GM12878 (cell line): ENCODE data around the gene CCIN. TPM values are rescaled to one million over a fixed set of nuclear protein-coding genes. Genes with fewer than 3 reads are reported as not detected.

Experiments
- ATAC-seq: fragments of 200-7000 bp; cut with Tn5 transposase; 3 replicates; pipeline ENCODE4 v1.9.1; 2020; ENCODE audit warnings: mild to moderate bottlenecking, moderate library complexity
- BruUV-seq: library from RNA; stranded (reverse); fragments of 400-500 nt; replicated peaks from 2 replicates; lab custom pipeline; 2021; lab: Mats Ljungman, UMichigan
- CTCF ChIA-PET: fragments of 300-600 bp; sonication (Branson Sonifier 250); formaldehyde crosslinking; extraction: SDS; loops from one replicate; lab custom pipeline; 2021; ENCODE audit warnings: inconsistent platforms; lab: Yijun Ruan, JAX
- POLR2A ChIA-PET: fragments of 350-600 bp; formaldehyde crosslinking; extraction: SDS; loops from one replicate; lab custom pipeline; 2021; ENCODE audit warnings: inconsistent platforms; lab: Charles Lee
- RAD21 ChIA-PET: fragments of 300-600 bp; sonication (Branson Sonifier 250); formaldehyde crosslinking; loops from one replicate; lab custom pipeline; 2023; ENCODE audit warnings: antibody characterized with exemption; ENCODE audit not compliant: unreplicated experiment; lab: Charles Lee
- SMC1A ChIA-PET: fragments of 300-600 bp; sonication (Branson Sonifier 250); formaldehyde crosslinking; loops from one replicate; lab custom pipeline; 2023; ENCODE audit not compliant: unreplicated experiment, uncharacterized antibody; lab: Charles Lee
- DNase-seq: peaks from one replicate; pipeline ENCODE4 v3.0.0-alpha.2; 2011; ENCODE audit warnings: low read depth, low spot score
- FAIRE-seq: peaks from 3 replicates; lab custom pipeline; 2011; peaks lifted over from hg19 to GRCh38; lab: Jason Lieb, UNC
- H2AFZ ChIP-seq: 2 replicates; pipeline ENCODE4 v1.6.0; 2011; ENCODE audit warnings: low read depth, low read length, control low read depth; ENCODE audit not compliant: control insufficient read depth
- H3K27ac ChIP-seq: 2 replicates; pipeline ENCODE4 v1.5.1; 2011; ENCODE audit warnings: control low read depth; ENCODE audit not compliant: control insufficient read depth, insufficient read depth
- H3K27me3 ChIP-seq, 2 experiments: replicated peaks in 1 of 2; 2 replicates each; pipeline versions ENCODE4 v1.6.0 to v1.6.1; 2011; ENCODE audit warnings: low read length in 1 of 2; ENCODE audit not compliant: control insufficient read depth in 2 of 2, insufficient read depth in 2 of 2
- H3K36me3 ChIP-seq, 2 experiments: 2 replicates each; pipeline ENCODE4 v1.5.1; 2011; ENCODE audit warnings: low read length in 1 of 2; ENCODE audit not compliant: control insufficient read depth in 2 of 2, insufficient read depth in 2 of 2
- H3K4me1 ChIP-seq: 2 replicates; pipeline ENCODE4 v1.6.1; 2011; ENCODE audit warnings: mild to moderate bottlenecking, low read length, moderate library complexity, mixed read lengths; ENCODE audit not compliant: control insufficient read depth, insufficient read depth
- H3K4me2 ChIP-seq: 2 replicates; pipeline ENCODE4 v1.6.0; 2011; ENCODE audit warnings: control low read depth; ENCODE audit not compliant: control insufficient read depth, insufficient read depth
- H3K4me3 ChIP-seq: fragments of 200-600 bp; sonication (generic); 2 replicates; pipeline ENCODE4 v1.5.1; 2016
- H3K79me2 ChIP-seq: 2 replicates; pipeline ENCODE4 v1.6.0; 2011; ENCODE audit warnings: low read length; ENCODE audit not compliant: control insufficient read depth, insufficient read depth
- H3K9ac ChIP-seq: 2 replicates; pipeline ENCODE4 v1.8.0; 2011; ENCODE audit warnings: low read length, control low read depth, mixed read lengths; ENCODE audit not compliant: control insufficient read depth, insufficient read depth
- H3K9me3 ChIP-seq: replicated peaks from 3 replicates; pipeline ENCODE4 v1.5.1; 2011; ENCODE audit warnings: mild to moderate bottlenecking, low read length; ENCODE audit not compliant: control insufficient read depth, insufficient read depth
- H4K20me1 ChIP-seq: 2 replicates; pipeline ENCODE4 v1.6.0; 2011; ENCODE audit not compliant: control insufficient read depth, insufficient read depth
- CBX5 ChIP-seq: sonication (generic); IDR thresholded peaks from 2 replicates; pipeline ENCODE4 v1.6.1; 2016; ENCODE audit warnings: low read depth, moderate library complexity, mild to moderate bottlenecking, inconsistent platforms
- CHD4 ChIP-seq: fragments of 200-600 bp; sonication (generic); IDR thresholded peaks from 2 replicates; pipeline ENCODE4 v1.6.1; 2016; ENCODE audit warnings: mild to moderate bottlenecking
- EED ChIP-seq: sonication (generic); IDR thresholded peaks from 2 replicates; pipeline ENCODE4 v1.6.1; 2016; ENCODE audit warnings: antibody characterized with exemption, low read depth
- EGR1 ChIP-seq, 2 experiments: IDR thresholded peaks; 1 replicate in 1 of 2; 2 replicates in 1 of 2; pipeline ENCODE4 v1.6.1; 2011 to 2012; ENCODE audit warnings: low read depth in 2 of 2, low read length in 2 of 2, borderline replicate concordance in 1 of 2, mild to moderate bottlenecking in 1 of 2, moderate library complexity in 1 of 2
- JUNB ChIP-seq: IDR thresholded peaks from 2 replicates; pipeline ENCODE4 v1.6.1; 2016; ENCODE audit warnings: antibody characterized with exemption, mild to moderate bottlenecking
- PAX5 ChIP-seq: IDR thresholded peaks from 2 replicates; pipeline ENCODE4 v1.6.1; 2011; ENCODE audit warnings: low read depth, low read length, borderline replicate concordance
- POLR2AphosphoS2 ChIP-seq: IDR thresholded peaks from 2 replicates; pipeline ENCODE4 v1.6.1; 2011; ENCODE audit warnings: low read depth, mild to moderate bottlenecking, low read length, improper control_type of control experiment, moderate library complexity
- SIX5 ChIP-seq: IDR thresholded peaks from 2 replicates; pipeline ENCODE4 v1.6.1; 2011; ENCODE audit warnings: mild to moderate bottlenecking, low read depth, low read length, moderate library complexity; ENCODE audit not compliant: severe bottlenecking
- WGBS: methylation state at CpG from one replicate; pipeline ENCODE4 v1.1.6; 2016; ENCODE audit warnings: low lambda C conversion rate; ENCODE audit not compliant: insufficient replicate concordance, insufficient coverage; ENCODE audit errors: missing lambda C conversion rate; 5-methylcytosine and 5-hydroxymethylcytosine counted together
- in situ Hi-C: fragments of 300-500 bp; cut with MboI; formaldehyde crosslinking; loops from 9 replicates; pipeline ENCODE4 v1.14.3; 2018; ENCODE audit warnings: mixed read lengths
- intact Hi-C: fragments of 100-400 bp; cut with micrococcal nuclease; formaldehyde crosslinking; loops from one replicate; pipeline ENCODE4 v1.14.2; 2022; ENCODE audit not compliant: unreplicated experiment
- polyA plus RNA-seq, 11 experiments: library from polyadenylated mRNA; depleted of rRNA in 4 of 11; unstranded in 6 of 11; stranded (reverse) in 5 of 11; fragments of >200 nt; fragmentation: Nextera tagmentation in 4 of 11; fragmentation: Illumina TruSeq in 1 of 11; extraction: Ambion mirVana in 4 of 11; extraction: Trizol in 1 of 11; gene quantifications; 1 replicate in 1 of 11; 2 replicates in 10 of 11; pipeline versions ENCODE4 v1.2.1 to v1.2.3, GENCODE V29; 2011 to 2016; ENCODE audit warnings: inconsistent platforms in 2 of 11, missing spikeins in 2 of 11, low read depth in 1 of 11
- total RNA-seq, 4 experiments: library from RNA; depleted of rRNA in 3 of 4; stranded (reverse); fragments of >200 nt in 3 of 4; fragmentation: Illumina TruSeq in 1 of 4; extraction: Trizol in 1 of 4; gene quantifications; 2 replicates each; pipeline versions ENCODE4 v1.2.1 to v1.2.3, GENCODE V29; 2013 to 2021
- TF ChIP-seq, protein P1 (sequence below): fragments of 450-650 bp; IDR thresholded peaks from 2 replicates; pipeline ENCODE4 v1.6.1; 2016; ENCODE audit warnings: mild to moderate bottlenecking, moderate library complexity, borderline replicate concordance
- TF ChIP-seq, protein P2 (sequence below): fragments of 450-650 bp; IDR thresholded peaks from 2 replicates; pipeline ENCODE4 v1.6.1; 2017; ENCODE audit warnings: mild to moderate bottlenecking, low read depth, inconsistent platforms; ENCODE audit not compliant: poor library complexity, severe bottlenecking
- TF ChIP-seq, protein P3 (sequence below): fragments of 450-650 bp; IDR thresholded peaks from 2 replicates; pipeline ENCODE4 v1.6.1; 2017; ENCODE audit warnings: borderline replicate concordance

Gene CCIN
- total and polyA plus RNA-seq, 10 of the 15 experiments (the other 5 are each of a cell fraction or from before 2014, with no cell fraction given): not detected

DNA sequence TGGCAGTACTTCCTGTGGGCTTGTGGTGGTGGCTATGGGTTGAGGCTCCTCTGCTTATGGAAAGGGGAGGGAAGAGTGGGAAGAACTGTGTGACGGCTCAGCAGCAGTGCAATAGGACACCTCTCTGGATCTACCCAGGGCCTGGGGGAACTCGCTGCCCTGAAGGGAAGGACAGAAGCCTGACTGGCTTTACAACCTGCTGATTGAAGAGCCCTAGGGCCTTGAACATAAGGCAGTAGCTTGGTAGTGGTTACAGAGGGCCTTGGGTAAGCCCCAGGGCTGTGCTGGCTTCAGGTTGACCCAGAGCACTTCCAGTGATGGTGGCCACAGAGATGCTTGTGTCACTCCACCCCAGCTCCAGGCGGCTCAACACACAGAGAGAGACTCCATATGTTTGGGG, 5.5 kb downstream of the CCIN start:
- in situ Hi-C loops: no loop called here
- no TSS peak for BruUV-seq

More for the DNA sequence above, 5.5 kb downstream of the CCIN start:
- Histone ChIP-seq H3K4me3 (no peak overlapping the region), H3K27ac (no peak overlapping the region), H3K4me1 (no peaks in the 10 kb centered on the region), H3K9ac (no peak overlapping the region), H3K27me3 (no peaks in the 10 kb centered on the region; a peak in 2 of 4 replicates), H3K9me3 (no peaks in the 10 kb centered on the region), H3K36me3 (no peaks in the 10 kb centered on the region), H3K79me2 (no peaks in the 10 kb centered on the region), H3K4me2 (no peak overlapping the region), H2AFZ (no peak overlapping the region; the same call in 1 of the 2 replicates), H4K20me1 (no peaks in the 10 kb centered on the region)
- ChIA-PET SMC1A (no interaction called here), RAD21 (no interaction called here), POLR2A (no interaction called here), CTCF (no interaction called here)
- FAIRE-seq: no peak
- whole genome bisulfite sequencing: 25% methylated on average over 3 of the region's 3 CpGs
- no peak for ATAC-seq
- DNase-seq: no peak
- intact Hi-C loops: no loop called here
- TF ChIP-seq EED: no peak
- no peak for TF ChIP-seq CHD4
- TF ChIP-seq, protein P1, sequence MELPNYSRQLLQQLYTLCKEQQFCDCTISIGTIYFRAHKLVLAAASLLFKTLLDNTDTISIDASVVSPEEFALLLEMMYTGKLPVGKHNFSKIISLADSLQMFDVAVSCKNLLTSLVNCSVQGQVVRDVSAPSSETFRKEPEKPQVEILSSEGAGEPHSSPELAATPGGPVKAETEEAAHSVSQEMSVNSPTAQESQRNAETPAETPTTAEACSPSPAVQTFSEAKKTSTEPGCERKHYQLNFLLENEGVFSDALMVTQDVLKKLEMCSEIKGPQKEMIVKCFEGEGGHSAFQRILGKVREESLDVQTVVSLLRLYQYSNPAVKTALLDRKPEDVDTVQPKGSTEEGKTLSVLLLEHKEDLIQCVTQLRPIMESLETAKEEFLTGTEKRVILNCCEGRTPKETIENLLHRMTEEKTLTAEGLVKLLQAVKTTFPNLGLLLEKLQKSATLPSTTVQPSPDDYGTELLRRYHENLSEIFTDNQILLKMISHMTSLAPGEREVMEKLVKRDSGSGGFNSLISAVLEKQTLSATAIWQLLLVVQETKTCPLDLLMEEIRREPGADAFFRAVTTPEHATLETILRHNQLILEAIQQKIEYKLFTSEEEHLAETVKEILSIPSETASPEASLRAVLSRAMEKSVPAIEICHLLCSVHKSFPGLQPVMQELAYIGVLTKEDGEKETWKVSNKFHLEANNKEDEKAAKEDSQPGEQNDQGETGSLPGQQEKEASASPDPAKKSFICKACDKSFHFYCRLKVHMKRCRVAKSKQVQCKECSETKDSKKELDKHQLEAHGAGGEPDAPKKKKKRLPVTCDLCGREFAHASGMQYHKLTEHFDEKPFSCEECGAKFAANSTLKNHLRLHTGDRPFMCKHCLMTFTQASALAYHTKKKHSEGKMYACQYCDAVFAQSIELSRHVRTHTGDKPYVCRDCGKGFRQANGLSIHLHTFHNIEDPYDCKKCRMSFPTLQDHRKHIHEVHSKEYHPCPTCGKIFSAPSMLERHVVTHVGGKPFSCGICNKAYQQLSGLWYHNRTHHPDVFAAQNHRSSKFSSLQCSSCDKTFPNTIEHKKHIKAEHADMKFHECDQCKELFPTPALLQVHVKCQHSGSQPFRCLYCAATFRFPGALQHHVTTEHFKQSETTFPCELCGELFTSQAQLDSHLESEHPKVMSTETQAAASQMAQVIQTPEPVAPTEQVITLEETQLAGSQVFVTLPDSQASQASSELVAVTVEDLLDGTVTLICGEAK: no peak
- TF ChIP-seq CBX5: no peak
- TF ChIP-seq POLR2AphosphoS2: no peak
- TF ChIP-seq, protein P2, sequence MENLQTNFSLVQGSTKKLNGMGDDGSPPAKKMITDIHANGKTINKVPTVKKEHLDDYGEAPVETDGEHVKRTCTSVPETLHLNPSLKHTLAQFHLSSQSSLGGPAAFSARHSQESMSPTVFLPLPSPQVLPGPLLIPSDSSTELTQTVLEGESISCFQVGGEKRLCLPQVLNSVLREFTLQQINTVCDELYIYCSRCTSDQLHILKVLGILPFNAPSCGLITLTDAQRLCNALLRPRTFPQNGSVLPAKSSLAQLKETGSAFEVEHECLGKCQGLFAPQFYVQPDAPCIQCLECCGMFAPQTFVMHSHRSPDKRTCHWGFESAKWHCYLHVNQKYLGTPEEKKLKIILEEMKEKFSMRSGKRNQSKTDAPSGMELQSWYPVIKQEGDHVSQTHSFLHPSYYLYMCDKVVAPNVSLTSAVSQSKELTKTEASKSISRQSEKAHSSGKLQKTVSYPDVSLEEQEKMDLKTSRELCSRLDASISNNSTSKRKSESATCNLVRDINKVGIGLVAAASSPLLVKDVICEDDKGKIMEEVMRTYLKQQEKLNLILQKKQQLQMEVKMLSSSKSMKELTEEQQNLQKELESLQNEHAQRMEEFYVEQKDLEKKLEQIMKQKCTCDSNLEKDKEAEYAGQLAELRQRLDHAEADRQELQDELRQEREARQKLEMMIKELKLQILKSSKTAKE: no peak
- TF ChIP-seq EGR1 (IDR thresholded peaks at IDR 0.05; ENCODE audit: borderline replicate concordance in 1 of 2, low read depth in 2 of 2, low read length in 2 of 2): no peak
- no peak for TF ChIP-seq JUNB
- TF ChIP-seq PAX5: no peak
- TF ChIP-seq SIX5: no peak
- TF ChIP-seq, protein P3, sequence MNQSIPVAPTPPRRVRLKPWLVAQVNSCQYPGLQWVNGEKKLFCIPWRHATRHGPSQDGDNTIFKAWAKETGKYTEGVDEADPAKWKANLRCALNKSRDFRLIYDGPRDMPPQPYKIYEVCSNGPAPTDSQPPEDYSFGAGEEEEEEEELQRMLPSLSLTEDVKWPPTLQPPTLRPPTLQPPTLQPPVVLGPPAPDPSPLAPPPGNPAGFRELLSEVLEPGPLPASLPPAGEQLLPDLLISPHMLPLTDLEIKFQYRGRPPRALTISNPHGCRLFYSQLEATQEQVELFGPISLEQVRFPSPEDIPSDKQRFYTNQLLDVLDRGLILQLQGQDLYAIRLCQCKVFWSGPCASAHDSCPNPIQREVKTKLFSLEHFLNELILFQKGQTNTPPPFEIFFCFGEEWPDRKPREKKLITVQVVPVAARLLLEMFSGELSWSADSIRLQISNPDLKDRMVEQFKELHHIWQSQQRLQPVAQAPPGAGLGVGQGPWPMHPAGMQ: no peak
